A673 (cell line): ENCODE results near the gene CDC23. TPM values are rescaled to one million over a fixed set of nuclear protein-coding genes. Genes with fewer than 3 reads are reported as not detected.

Source experiments
- BruUV-seq: library from RNA; stranded (reverse); fragments of 400-500 nt; replicated peaks from 2 replicates; lab custom pipeline; 2021; lab: Mats Ljungman, UMichigan
- CTCF ChIA-PET: fragments of 300-600 bp; sonication (Branson Sonifier 250); formaldehyde crosslinking; loops from one replicate; lab custom pipeline; 2022; ENCODE audit warnings: antibody characterized with exemption; lab: Charles Lee
- POLR2A ChIA-PET: fragments of 300-600 bp; sonication (Branson Sonifier 250); formaldehyde crosslinking; loops from one replicate; lab custom pipeline; 2022; ENCODE audit warnings: antibody characterized with exemption; ENCODE audit not compliant: low non-redundant PET; lab: Charles Lee
- DNase-seq: peaks from one replicate; pipeline ENCODE4 v3.0.0-alpha.2; 2015; ENCODE audit warnings: low spot score
- H3K27ac ChIP-seq: fragments of 200-600 bp; sonication (generic); 2 replicates; pipeline ENCODE4 v1.5.1; 2016; ENCODE audit warnings: mixed run types, low read depth, mild to moderate bottlenecking, mixed read lengths, antibody characterized with exemption, low read length; ENCODE audit not compliant: poor library complexity, severe bottlenecking
- H3K27me3 ChIP-seq: fragments of 200-600 bp; sonication (generic); replicated peaks from 2 replicates; pipeline ENCODE4 v1.6.1; 2017; ENCODE audit warnings: mixed run types, low read depth, mild to moderate bottlenecking, mixed read lengths, antibody characterized with exemption, low read length; ENCODE audit not compliant: insufficient read depth, poor library complexity
- H3K36me3 ChIP-seq: fragments of 200-600 bp; sonication (generic); 2 replicates; pipeline ENCODE4 v1.6.1; 2016; ENCODE audit warnings: mixed run types, mild to moderate bottlenecking, mixed read lengths, antibody characterized with exemption, low read length; ENCODE audit not compliant: insufficient read depth, poor library complexity, severe bottlenecking
- H3K4me1 ChIP-seq: fragments of 200-600 bp; sonication (generic); 2 replicates; pipeline ENCODE4 v1.6.1; 2017; ENCODE audit warnings: mixed run types, mild to moderate bottlenecking, mixed read lengths, antibody characterized with exemption, low read length; ENCODE audit not compliant: insufficient read depth, poor library complexity, severe bottlenecking
- H3K4me3 ChIP-seq: fragments of 200-600 bp; sonication (generic); 2 replicates; pipeline ENCODE4 v1.5.1; 2016; ENCODE audit warnings: low read depth, mixed run types, mild to moderate bottlenecking, mixed read lengths, low read length; ENCODE audit not compliant: poor library complexity, severe bottlenecking
- H3K9me3 ChIP-seq: fragments of 200-600 bp; sonication (generic); 2 replicates; pipeline ENCODE4 v1.6.1; 2016; ENCODE audit warnings: mixed run types, low read depth, mild to moderate bottlenecking, mixed read lengths, antibody characterized with exemption, low read length; ENCODE audit not compliant: poor library complexity, severe bottlenecking
- EZH2 ChIP-seq: fragments of 200-600 bp; sonication (generic); IDR thresholded peaks from 2 replicates; pipeline ENCODE4 v1.6.1; 2017; ENCODE audit warnings: borderline replicate concordance, low read depth, mild to moderate bottlenecking, mixed read lengths, antibody characterized with exemption, low read length; ENCODE audit not compliant: poor library complexity, severe bottlenecking
- intact Hi-C: fragments of 100-400 bp; cut with micrococcal nuclease; formaldehyde crosslinking; loops from one replicate; pipeline ENCODE4 v1.10.0; 2022; ENCODE audit not compliant: unreplicated experiment
- total RNA-seq: library from RNA; stranded (reverse); gene quantifications from 2 replicates; pipeline ENCODE4 v1.2.3, GENCODE V29; 2021
- TF ChIP-seq, protein P1 (sequence below): fragments of 300-800, 200-600 bp; sonication (generic); conservative IDR thresholded peaks from 2 replicates; pipeline ENCODE4 v1.5.1; 2017; ENCODE audit warnings: low read depth, mild to moderate bottlenecking, antibody characterized with exemption, low read length, moderate library complexity, mixed read lengths

CDC23 gene
- total RNA-seq, 1 experiment from 2014 or later, result 54.0 TPM

DNA sequence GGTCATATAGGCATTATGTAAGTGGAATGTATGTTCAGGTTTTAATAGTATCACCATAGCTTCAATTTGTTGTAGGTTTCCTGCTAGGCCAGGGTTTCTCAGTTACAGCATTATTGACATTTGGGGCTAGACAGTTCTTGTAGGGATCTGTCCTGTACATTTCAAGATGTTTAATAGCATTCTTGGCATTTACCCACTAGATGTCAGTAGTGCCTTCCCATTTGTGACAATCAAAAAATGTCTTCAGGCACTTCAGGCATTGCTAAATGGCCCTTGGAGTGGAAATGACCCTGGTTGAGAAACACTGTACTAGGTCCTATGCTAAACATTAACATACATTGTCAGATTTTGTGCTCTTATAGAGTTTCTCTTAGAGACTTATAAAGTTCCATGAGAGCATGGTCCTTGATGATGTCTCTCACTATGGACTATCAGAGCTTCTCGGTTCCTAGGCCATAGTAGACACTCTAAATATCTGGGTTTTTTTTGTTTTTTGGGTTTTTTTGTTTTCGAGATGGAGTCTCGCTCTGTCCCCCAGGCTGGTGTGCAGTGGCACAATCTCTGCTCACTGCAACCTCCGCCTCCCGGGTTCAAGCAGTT is 32.8 kb downstream of the CDC23 start:
- peaks cover 62% of the 10 kb centered on the region for H3K36me3 ChIP-seq

GRCh38 chr5:138179277-138179857 is 33.8 kb downstream of the CDC23 start:
- H3K36me3 ChIP-seq, result peaks cover 61% of the 10 kb centered on the region
- peak overlapping the region; percentile 71 for H3K4me3 ChIP-seq
- peak; percentile 28 for DNase-seq
- no peak for TF ChIP-seq EZH2
- TF ChIP-seq, protein P1, sequence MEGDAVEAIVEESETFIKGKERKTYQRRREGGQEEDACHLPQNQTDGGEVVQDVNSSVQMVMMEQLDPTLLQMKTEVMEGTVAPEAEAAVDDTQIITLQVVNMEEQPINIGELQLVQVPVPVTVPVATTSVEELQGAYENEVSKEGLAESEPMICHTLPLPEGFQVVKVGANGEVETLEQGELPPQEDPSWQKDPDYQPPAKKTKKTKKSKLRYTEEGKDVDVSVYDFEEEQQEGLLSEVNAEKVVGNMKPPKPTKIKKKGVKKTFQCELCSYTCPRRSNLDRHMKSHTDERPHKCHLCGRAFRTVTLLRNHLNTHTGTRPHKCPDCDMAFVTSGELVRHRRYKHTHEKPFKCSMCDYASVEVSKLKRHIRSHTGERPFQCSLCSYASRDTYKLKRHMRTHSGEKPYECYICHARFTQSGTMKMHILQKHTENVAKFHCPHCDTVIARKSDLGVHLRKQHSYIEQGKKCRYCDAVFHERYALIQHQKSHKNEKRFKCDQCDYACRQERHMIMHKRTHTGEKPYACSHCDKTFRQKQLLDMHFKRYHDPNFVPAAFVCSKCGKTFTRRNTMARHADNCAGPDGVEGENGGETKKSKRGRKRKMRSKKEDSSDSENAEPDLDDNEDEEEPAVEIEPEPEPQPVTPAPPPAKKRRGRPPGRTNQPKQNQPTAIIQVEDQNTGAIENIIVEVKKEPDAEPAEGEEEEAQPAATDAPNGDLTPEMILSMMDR, result no peak
- peaks cover 7% of the 10 kb centered on the region for H3K4me1 ChIP-seq
- no peaks in the 10 kb centered on the region for H3K27me3 ChIP-seq
- TSS peak; percentile 66 for BruUV-seq
- H3K9me3 ChIP-seq, result no peaks in the 10 kb centered on the region
- ChIA-PET CTCF (interaction anchor here (0.6 kb wide), 1 partner anchor 440 kb away, joined by 3 read pairs; no protein-coding TSS in a partner anchor), POLR2A (interaction anchor here (0.5 to 0.6 kb wide), 3 partner anchors 68 to 1163 kb away, joined by 3 to 5 read pairs (median 4); no protein-coding TSS in a partner anchor)
- intact Hi-C loops, result loop anchor here (2.0 kb wide), 1 partner anchor 33 kb away; the partner anchor contains the start of gene CDC23
- H3K27ac ChIP-seq, result peak overlapping the region; percentile 92

More for the DNA sequence above, 32.8 kb downstream of the CDC23 start:
- Histone ChIP-seq H3K9me3 (no peaks in the 10 kb centered on the region), H3K27ac (no peak overlapping the region), H3K27me3 (no peaks in the 10 kb centered on the region), H3K4me1 (peaks cover 7% of the 10 kb centered on the region), H3K4me3 (peak overlapping the region; percentile 71)
- intact Hi-C loops, result loop anchor here (2.0 to 10.0 kb wide), 4 partner anchors 105 to 367 kb away; no protein-coding TSS in a partner anchor
- peak; percentile 89 for DNase-seq
- CTCF ChIA-PET, result interaction anchor here (0.7 kb wide), 1 partner anchor 323 kb away, joined by 4 read pairs; no protein-coding TSS in a partner anchor
- POLR2A ChIA-PET, result no interaction called here
- BruUV-seq, result no TSS peak
- TF ChIP-seq, protein P1, result peak; percentile 73
- TF ChIP-seq EZH2, result no peak

- ChIA-PET CTCF (interaction anchor here (0.6 kb wide), 1 partner anchor 439 kb away, joined by 3 read pairs; no protein-coding TSS in a partner anchor), POLR2A (interaction anchor here (0.5 to 0.6 kb wide), 3 partner anchors 69 to 1163 kb away, joined by 3 to 5 read pairs (median 4); no protein-coding TSS in a partner anchor)
- Histone ChIP-seq H3K27me3 (no peaks in the 10 kb centered on the region), H3K36me3 (peaks cover 61% of the 10 kb centered on the region), H3K9me3 (no peaks in the 10 kb centered on the region), H3K4me3 (peak within 1 kb of the TSS; percentile 71), H3K27ac (peak within 1 kb of the TSS; percentile 92), H3K4me1 (peaks cover 7% of the 10 kb centered on the region)
- DNase-seq, result peak; percentile 98
- TF ChIP-seq, protein P1, result no peak
- TF ChIP-seq EZH2, result no peak
- BruUV-seq, result no TSS peak
- intact Hi-C loops, result loop anchor here (2.0 kb wide), 1 partner anchor 34 kb away; the partner anchor contains the start of gene CDC23
Observed at GRCh38 chr5:138178516-138179276, 34.4 kb downstream of the CDC23 start, which contains the start of the genes BRD8 and KIF20A. BRD8 (minus strand) TSS chr5:138178630; CDS start chr5:138178614, 16 bp downstream. KIF20A (plus strand) TSS chr5:138179112; CDS start chr5:138179681, 569 bp downstream.
